Measurements from ENCODE around the gene PPP2R3A. TPM values are rescaled to one million over a fixed set of nuclear protein-coding genes. Genes with fewer than 3 reads are reported as not detected.

Gene PPP2R3A
- total and polyA plus RNA-seq, 2 of the 13 experiments (the other 11 are each of a cell fraction or from before 2014, with no cell fraction given): 0.07 to 0.12 TPM

- TF ChIP-seq, protein P1, sequence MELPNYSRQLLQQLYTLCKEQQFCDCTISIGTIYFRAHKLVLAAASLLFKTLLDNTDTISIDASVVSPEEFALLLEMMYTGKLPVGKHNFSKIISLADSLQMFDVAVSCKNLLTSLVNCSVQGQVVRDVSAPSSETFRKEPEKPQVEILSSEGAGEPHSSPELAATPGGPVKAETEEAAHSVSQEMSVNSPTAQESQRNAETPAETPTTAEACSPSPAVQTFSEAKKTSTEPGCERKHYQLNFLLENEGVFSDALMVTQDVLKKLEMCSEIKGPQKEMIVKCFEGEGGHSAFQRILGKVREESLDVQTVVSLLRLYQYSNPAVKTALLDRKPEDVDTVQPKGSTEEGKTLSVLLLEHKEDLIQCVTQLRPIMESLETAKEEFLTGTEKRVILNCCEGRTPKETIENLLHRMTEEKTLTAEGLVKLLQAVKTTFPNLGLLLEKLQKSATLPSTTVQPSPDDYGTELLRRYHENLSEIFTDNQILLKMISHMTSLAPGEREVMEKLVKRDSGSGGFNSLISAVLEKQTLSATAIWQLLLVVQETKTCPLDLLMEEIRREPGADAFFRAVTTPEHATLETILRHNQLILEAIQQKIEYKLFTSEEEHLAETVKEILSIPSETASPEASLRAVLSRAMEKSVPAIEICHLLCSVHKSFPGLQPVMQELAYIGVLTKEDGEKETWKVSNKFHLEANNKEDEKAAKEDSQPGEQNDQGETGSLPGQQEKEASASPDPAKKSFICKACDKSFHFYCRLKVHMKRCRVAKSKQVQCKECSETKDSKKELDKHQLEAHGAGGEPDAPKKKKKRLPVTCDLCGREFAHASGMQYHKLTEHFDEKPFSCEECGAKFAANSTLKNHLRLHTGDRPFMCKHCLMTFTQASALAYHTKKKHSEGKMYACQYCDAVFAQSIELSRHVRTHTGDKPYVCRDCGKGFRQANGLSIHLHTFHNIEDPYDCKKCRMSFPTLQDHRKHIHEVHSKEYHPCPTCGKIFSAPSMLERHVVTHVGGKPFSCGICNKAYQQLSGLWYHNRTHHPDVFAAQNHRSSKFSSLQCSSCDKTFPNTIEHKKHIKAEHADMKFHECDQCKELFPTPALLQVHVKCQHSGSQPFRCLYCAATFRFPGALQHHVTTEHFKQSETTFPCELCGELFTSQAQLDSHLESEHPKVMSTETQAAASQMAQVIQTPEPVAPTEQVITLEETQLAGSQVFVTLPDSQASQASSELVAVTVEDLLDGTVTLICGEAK (IDR thresholded peaks at IDR 0.05): no peak
- TF ChIP-seq, protein P1 (CRISPR knock-in tag; IDR thresholded peaks at IDR 0.05): no peak
- no peak for TF ChIP-seq HDAC6 (IDR thresholded peaks at IDR 0.05; ENCODE audit: low read depth, low read length)
- no peak for TF ChIP-seq ZNF296 (CRISPR knock-in tag; conservative IDR thresholded peaks at IDR 0.05)
- TF ChIP-seq ZNF142 (CRISPR knock-in tag; IDR thresholded peaks at IDR 0.05): no peak
- no peak for TF ChIP-seq MBNL3 (CRISPR knock-in tag; conservative IDR thresholded peaks at IDR 0.05)
- TF ChIP-seq SMAD1 (CRISPR knock-in tag; IDR thresholded peaks at IDR 0.05; ENCODE audit: borderline replicate concordance, low read depth): no peak
- no peak for TF ChIP-seq HHEX (CRISPR knock-in tag; IDR thresholded peaks at IDR 0.05)
These were observed 38.4 kb upstream of the PPP2R3A start (continued) for GRCh38 chr3:135927155-135927554.

Data from HepG2 (cell line).